ENCODE results near the gene PPP1R3E. TPM values are rescaled to one million over a fixed set of nuclear protein-coding genes. Genes with fewer than 3 reads are reported as not detected.

The PPP1R3E gene
- total and polyA plus RNA-seq, 7 experiments from 2014 or later, result 1.6 to 138 (median 47.8) TPM

- no peaks in the 10 kb centered on the region for H3K9me3 ChIP-seq (ENCODE audit: control insufficient read depth in 2 of 3, low read length in 3 of 3)
- Mint-ChIP-seq H3K27ac (peak overlapping the region; percentile 92 to 99 (median 97)), H3K4me1 (peaks cover 12 to 38% (median 29%) of the 10 kb centered on the region in 7 donors), H3K4me3 (peak overlapping the region; percentile 88 to 100 (median 96)), H3K27me3 (peaks cover 0 to 6% (median 3%) of the 10 kb centered on the region in 5 donors), H3K36me3 (peaks cover 0 to 13% (median 0%) of the 10 kb centered on the region in 5 donors), H3K9me3 (peaks cover 0 to 6% (median 0%) of the 10 kb centered on the region in 11 donors)
- H3K4me1 ChIP-seq (ENCODE audit: control insufficient read depth in 2 of 2, insufficient read depth in 2 of 2, low read length in 2 of 2), result peaks cover 0 to 18% of the 10 kb centered on the region in 2 donors
- H3K27ac ChIP-seq (ENCODE audit: low read depth, low read length), result peak overlapping the region; percentile 95
- peaks cover 0 to 17% (median 0%) of the 10 kb centered on the region in 3 experiments for H3K36me3 ChIP-seq (ENCODE audit: control insufficient read depth in 2 of 3, insufficient read depth in 3 of 3, low read length in 3 of 3)
- intact Hi-C loops (cut with micrococcal nuclease), result loop anchor here (1.0 to 10.0 kb wide), 12 partner anchors 35 to 1825 kb away; partner anchors contain the start of genes DAD1 (in 2 of the 2), EMC9 (in 2 of the 2), PSME2 (in 2 of the 2) and RNF31 (in 2 of the 2)
- H3K4me3 ChIP-seq (ENCODE audit: low read length), result peak overlapping the region; percentile 42
- DNase-seq, result peak in 1 of 9 donors; percentile 19
- CTCF ChIA-PET, result interaction anchor here (0.5 to 5.1 kb wide), 7 partner anchors 8 to 231 kb away, joined by 3 to 41 read pairs (median 5); partner anchors contain the start of genes HOMEZ and PABPN1
- ATAC-seq, result no peak
- no peaks in the 10 kb centered on the region for H3K27me3 ChIP-seq (ENCODE audit: control insufficient read depth in 2 of 2, insufficient read depth in 2 of 2, low read length in 2 of 2)
- POLR2A ChIA-PET, result interaction anchor here (0.8 to 7.6 kb wide), 7 partner anchors 11 to 814 kb away, joined by 3 to 286 read pairs (median 5); partner anchors contain the start of genes DCAF11, HOMEZ, NRL and PABPN1
These were observed 2.5 kb downstream of the PPP1R3E start for GRCh38 chr14:23299986-23300686.

GRCh38 chr14:23299211-23299957 lies 3.3 kb downstream of the PPP1R3E start:
- no peak overlapping the region for H3K4me3 ChIP-seq (ENCODE audit: low read length)
- H3K4me1 ChIP-seq (ENCODE audit: control insufficient read depth in 2 of 2, insufficient read depth in 2 of 2, low read length in 2 of 2), result peaks cover 0 to 25% of the 10 kb centered on the region in 2 donors
- Mint-ChIP-seq H3K27me3 (peaks cover 0 to 4% (median 0%) of the 10 kb centered on the region in 5 donors), H3K9me3 (peaks cover 0 to 6% (median 0%) of the 10 kb centered on the region in 11 donors), H3K27ac (peak overlapping the region in 8 of 9 donors; percentile 59 to 99 (median 94)), H3K36me3 (peaks cover 0 to 13% (median 0%) of the 10 kb centered on the region in 5 donors), H3K4me1 (peaks cover 17 to 43% (median 36%) of the 10 kb centered on the region in 7 donors), H3K4me3 (peak overlapping the region in 9 of 10 donors; percentile 9 to 100 (median 44))
- no peaks in the 10 kb centered on the region for H3K9me3 ChIP-seq (ENCODE audit: control insufficient read depth in 2 of 3, low read length in 3 of 3)
- H3K27ac ChIP-seq (ENCODE audit: low read depth, low read length), result peak overlapping the region; percentile 95
- POLR2A ChIA-PET, result interaction anchor here (0.6 to 7.2 kb wide), 3 partner anchors 10 to 387 kb away, joined by 4 to 135 read pairs (median 4); partner anchors contain the start of gene HOMEZ
- CTCF ChIA-PET, result interaction anchor here (2.0 kb wide), 2 partner anchors 10 to 13 kb away, joined by 6 to 7 read pairs; partner anchors contain the start of gene HOMEZ
- intact Hi-C loops (cut with micrococcal nuclease), result no loop called here
- no peaks in the 10 kb centered on the region for H3K27me3 ChIP-seq (ENCODE audit: control insufficient read depth in 2 of 2, insufficient read depth in 2 of 2, low read length in 2 of 2)
- H3K36me3 ChIP-seq (ENCODE audit: control insufficient read depth in 2 of 3, insufficient read depth in 3 of 3, low read length in 3 of 3), result peaks cover 0 to 17% (median 0%) of the 10 kb centered on the region in 3 experiments
- ATAC-seq, result no peak
- peak in 5 of 9 donors; percentile 11 to 51 (median 27) for DNase-seq

GRCh38 chr14:23297611-23298277 lies 4.9 kb downstream of the PPP1R3E start:
- no peak for ATAC-seq
- ChIA-PET POLR2A (interaction anchor here (0.6 to 7.2 kb wide), 5 partner anchors 8 to 236 kb away, joined by 3 to 135 read pairs (median 4); partner anchors contain the start of genes HOMEZ and PABPN1), CTCF (interaction anchor here (0.5 to 2.0 kb wide), 6 partner anchors 8 to 467 kb away, joined by 3 to 7 read pairs (median 4); partner anchors contain the start of gene HOMEZ)
- intact Hi-C loops (cut with micrococcal nuclease), result no loop called here
- Histone ChIP-seq H3K9me3 (ENCODE audit: control insufficient read depth in 2 of 3, low read length in 3 of 3) (no peaks in the 10 kb centered on the region), H3K27ac (ENCODE audit: low read depth, low read length) (no peak overlapping the region), H3K36me3 (ENCODE audit: control insufficient read depth in 2 of 3, insufficient read depth in 3 of 3, low read length in 3 of 3) (peaks cover 0 to 17% (median 0%) of the 10 kb centered on the region in 3 experiments), H3K27me3 (ENCODE audit: control insufficient read depth in 2 of 2, insufficient read depth in 2 of 2, low read length in 2 of 2) (no peaks in the 10 kb centered on the region), H3K4me1 (ENCODE audit: control insufficient read depth in 2 of 2, insufficient read depth in 2 of 2, low read length in 2 of 2) (peaks cover 0 to 20% of the 10 kb centered on the region in 2 donors), H3K4me3 (ENCODE audit: low read length) (no peak overlapping the region)
- Mint-ChIP-seq H3K27ac (peak overlapping the region in 4 of 9 donors; percentile 17 to 76 (median 55)), H3K27me3 (peaks cover 0 to 3% (median 0%) of the 10 kb centered on the region in 5 donors), H3K4me3 (no peak overlapping the region), H3K4me1 (peaks cover 17 to 42% (median 36%) of the 10 kb centered on the region in 7 donors), H3K9me3 (peaks cover 0 to 6% (median 0%) of the 10 kb centered on the region in 11 donors), H3K36me3 (peaks cover 0 to 13% (median 0%) of the 10 kb centered on the region in 5 donors)
- no peak for DNase-seq

GRCh38 chr14:23297096-23297495 lies 5.6 kb downstream of the PPP1R3E start:
- peak overlapping the region in 3 of 9 donors; percentile 60 to 76 (median 71) for H3K27ac Mint-ChIP-seq
- no peaks in the 10 kb centered on the region for H3K27me3 ChIP-seq (ENCODE audit: control insufficient read depth in 2 of 2, insufficient read depth in 2 of 2, low read length in 2 of 2)
- no peaks in the 10 kb centered on the region for H3K9me3 ChIP-seq (ENCODE audit: control insufficient read depth in 2 of 3, low read length in 3 of 3)
- H3K36me3 ChIP-seq (ENCODE audit: control insufficient read depth in 2 of 3, insufficient read depth in 3 of 3, low read length in 3 of 3), result peaks cover 0 to 17% (median 0%) of the 10 kb centered on the region in 3 experiments
- H3K9me3 Mint-ChIP-seq, result peaks cover 0 to 5% (median 0%) of the 10 kb centered on the region in 11 donors
- intact Hi-C loops (cut with micrococcal nuclease), result no loop called here
- no peak overlapping the region for H3K27ac ChIP-seq (ENCODE audit: low read depth, low read length)
- no peaks in the 10 kb centered on the region for H3K27me3 Mint-ChIP-seq
- H3K4me1 Mint-ChIP-seq, result peaks cover 17 to 42% (median 34%) of the 10 kb centered on the region in 7 donors
- peaks cover 0 to 11% (median 0%) of the 10 kb centered on the region in 5 donors for H3K36me3 Mint-ChIP-seq
- POLR2A ChIA-PET, result interaction anchor here (0.5 to 3.3 kb wide), 5 partner anchors 8 to 30 kb away, joined by 3 to 18 read pairs (median 5); partner anchors contain the start of genes HOMEZ and PABPN1
- CTCF ChIA-PET, result interaction anchor here (0.8 to 3.4 kb wide), 6 partner anchors 8 to 25 kb away, joined by 4 to 13 read pairs (median 6); partner anchors contain the start of gene HOMEZ
- H3K4me3 ChIP-seq (ENCODE audit: low read length), result no peak overlapping the region
- H3K4me1 ChIP-seq (ENCODE audit: control insufficient read depth in 2 of 2, insufficient read depth in 2 of 2, low read length in 2 of 2), result peaks cover 0 to 20% of the 10 kb centered on the region in 2 donors
- no peak for DNase-seq
- ATAC-seq, result no peak
- H3K4me3 Mint-ChIP-seq, result peak overlapping the region in 1 of 10 donors; percentile 51

- H3K27ac Mint-ChIP-seq, result peak overlapping the region in 4 of 9 donors; percentile 38 to 76 (median 58)
- peaks cover 17 to 42% (median 34%) of the 10 kb centered on the region in 7 donors for H3K4me1 Mint-ChIP-seq
- H3K36me3 Mint-ChIP-seq, result peaks cover 0 to 11% (median 0%) of the 10 kb centered on the region in 5 donors
- Histone ChIP-seq H3K4me3 (ENCODE audit: low read length) (no peak overlapping the region), H3K36me3 (ENCODE audit: control insufficient read depth in 2 of 3, insufficient read depth in 3 of 3, low read length in 3 of 3) (peaks cover 0 to 14% (median 0%) of the 10 kb centered on the region in 3 experiments), H3K9me3 (ENCODE audit: control insufficient read depth in 2 of 3, low read length in 3 of 3) (no peaks in the 10 kb centered on the region), H3K4me1 (ENCODE audit: control insufficient read depth in 2 of 2, insufficient read depth in 2 of 2, low read length in 2 of 2) (peaks cover 0 to 20% of the 10 kb centered on the region in 2 donors), H3K27ac (ENCODE audit: low read depth, low read length) (peak overlapping the region; percentile 0), H3K27me3 (ENCODE audit: control insufficient read depth in 2 of 2, insufficient read depth in 2 of 2, low read length in 2 of 2) (no peaks in the 10 kb centered on the region)
- no peak overlapping the region for H3K4me3 Mint-ChIP-seq
- POLR2A ChIA-PET, result interaction anchor here (0.5 to 3.3 kb wide), 5 partner anchors 9 to 24 kb away, joined by 3 to 18 read pairs (median 5); partner anchors contain the start of genes HOMEZ and PABPN1
- peaks cover 0 to 5% (median 0%) of the 10 kb centered on the region in 11 donors for H3K9me3 Mint-ChIP-seq
- CTCF ChIA-PET, result interaction anchor here (1.6 to 3.4 kb wide), 3 partner anchors 10 to 176 kb away, joined by 4 to 13 read pairs (median 9); partner anchors contain the start of gene HOMEZ
- no peaks in the 10 kb centered on the region for H3K27me3 Mint-ChIP-seq
- intact Hi-C loops (cut with micrococcal nuclease), result no loop called here
- DNase-seq, result no peak
- ATAC-seq, result no peak
These were observed 6.5 kb downstream of the PPP1R3E start for GRCh38 chr14:23296012-23296777.
